Stimulated activated CD8-positive, alpha-beta memory T cell treated with anti-CD3 and anti-CD28 coated beads, Interleukin-4, amount 100 ng/mL, for 48 hours (primary cell): ENCODE measurements around the gene DTNBP1.

Source experiments
- DNase-seq: peaks from one replicate; pipeline ENCODE4 v3.0.0-alpha.2; 2020

Gene DTNBP1

GRCh38 chr6:15526212-15526701 lies 136.6 kb downstream of the DTNBP1 start:
- DNase-seq = peak; percentile 23

GRCh38 chr6:15524861-15525401 lies 137.9 kb downstream of the DTNBP1 start:
- DNase-seq = peak; percentile 22

- DNase-seq = peak; percentile 18
Measured at GRCh38 chr6:15523679-15524630, 138.9 kb downstream of the DTNBP1 start.

DNA sequence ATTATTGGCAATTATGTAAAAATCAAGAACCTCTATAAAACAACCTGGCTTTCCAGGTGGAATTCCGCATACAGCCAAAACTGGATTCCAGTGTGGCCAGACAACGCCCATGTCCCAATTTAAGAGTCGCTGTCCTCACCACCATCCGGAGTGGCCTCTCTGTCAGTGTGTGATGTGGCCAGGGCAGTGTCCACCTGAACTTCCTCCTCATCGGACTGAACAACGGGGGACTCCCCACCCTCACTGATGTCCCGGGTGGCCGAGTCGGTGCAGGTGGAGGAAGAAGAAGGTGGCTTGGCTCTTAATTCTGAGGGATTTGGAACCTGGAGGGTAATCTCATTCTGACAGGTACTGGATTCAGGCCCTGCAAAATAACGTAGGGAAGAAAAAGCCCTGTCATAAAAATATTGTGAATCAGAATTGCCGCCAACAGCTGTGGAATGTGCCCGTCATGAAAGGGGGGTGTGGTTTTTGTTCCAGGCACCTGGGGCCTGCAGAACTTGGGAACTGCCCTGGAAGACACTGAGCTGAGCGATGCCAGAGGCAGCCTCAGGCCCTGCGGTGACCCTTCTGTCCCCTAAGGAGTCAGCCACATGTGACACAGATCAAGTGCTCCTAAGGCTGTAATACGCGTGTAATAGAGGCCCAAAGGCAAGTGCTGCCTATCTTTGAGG lies 139.8 kb downstream of the DTNBP1 start:
- DNase-seq = peak; percentile 13

GRCh38 chr6:15522427-15522826 lies 140.4 kb downstream of the DTNBP1 start:
- DNase-seq = no peak

DNA sequence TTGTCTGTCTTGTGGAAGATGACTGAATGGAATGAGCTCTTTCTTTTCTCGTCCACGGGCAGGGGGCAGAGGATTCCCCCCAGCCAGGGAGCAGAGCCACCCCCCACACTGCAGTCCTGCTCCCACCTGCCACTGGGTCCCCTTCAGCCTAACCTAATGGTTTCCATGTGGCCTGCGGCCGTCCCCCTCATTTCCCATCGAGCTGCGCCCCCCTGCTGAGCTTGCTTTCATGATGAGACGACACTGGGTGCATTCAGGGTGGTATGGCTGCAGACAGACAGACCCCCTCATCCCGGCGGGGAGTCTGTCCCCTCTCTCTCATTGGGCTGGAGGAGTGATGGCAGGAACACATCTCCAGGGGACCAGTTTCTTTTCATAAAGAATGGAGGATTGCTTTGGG lies 140.8 kb downstream of the DTNBP1 start:
- DNase-seq = no peak

- DNase-seq = no peak
Measured at GRCh38 chr6:15521582-15521981, 141.2 kb downstream of the DTNBP1 start.

DNA sequence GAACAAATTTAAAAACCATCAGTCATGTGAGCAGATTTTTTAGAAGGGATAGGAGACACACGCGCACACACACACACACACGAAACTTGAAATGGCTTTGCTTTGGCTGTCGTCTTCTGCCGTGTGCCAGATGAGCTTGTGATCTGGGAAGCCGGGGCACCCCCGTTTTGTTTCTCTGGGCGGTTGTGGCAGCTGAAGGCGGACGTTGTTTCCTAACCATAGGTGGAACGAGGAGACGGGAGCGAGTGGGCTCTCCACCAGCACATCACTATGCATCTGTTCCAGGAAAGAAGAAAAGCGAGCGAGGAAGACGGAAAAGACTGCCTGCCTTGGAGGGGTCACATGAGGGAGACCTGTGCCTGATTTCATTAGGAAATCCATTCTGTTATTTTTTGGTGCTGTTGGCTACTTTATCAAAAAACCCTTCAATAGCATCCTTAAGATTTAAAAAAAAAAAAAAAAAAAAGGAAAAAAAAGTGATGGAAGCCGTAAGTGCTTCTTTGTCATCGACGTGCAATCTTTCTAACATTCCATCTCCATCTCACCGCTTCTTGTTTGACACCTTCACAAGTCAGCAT lies 142.1 kb downstream of the DTNBP1 start:
- no peak for DNase-seq

DNA sequence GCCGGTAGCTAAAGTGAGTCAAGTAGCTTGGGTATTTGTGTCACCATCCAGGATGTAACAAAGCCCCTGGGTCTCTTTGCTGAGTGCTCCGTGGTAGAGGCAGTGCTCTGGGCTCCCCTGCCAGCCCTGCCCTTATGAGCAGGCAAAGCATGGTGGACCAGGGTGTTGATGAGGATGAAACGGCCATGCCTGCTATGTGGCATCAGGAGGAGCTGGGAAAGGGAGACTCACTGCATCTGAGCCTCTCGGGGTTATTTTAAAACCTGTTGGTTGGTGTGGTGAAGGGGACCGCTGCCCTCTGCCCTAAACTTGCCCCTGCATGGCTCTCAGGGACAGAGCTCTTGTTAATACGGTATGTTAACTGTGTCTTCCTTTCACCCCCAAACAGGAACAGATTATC lies 143.1 kb downstream of the DTNBP1 start:
- DNase-seq = no peak

- no peak for DNase-seq
Measured at GRCh38 chr6:15518878-15519277, 143.9 kb downstream of the DTNBP1 start.

- no peak for DNase-seq
Measured at GRCh38 chr6:15518057-15518456, 144.8 kb downstream of the DTNBP1 start.

DNA sequence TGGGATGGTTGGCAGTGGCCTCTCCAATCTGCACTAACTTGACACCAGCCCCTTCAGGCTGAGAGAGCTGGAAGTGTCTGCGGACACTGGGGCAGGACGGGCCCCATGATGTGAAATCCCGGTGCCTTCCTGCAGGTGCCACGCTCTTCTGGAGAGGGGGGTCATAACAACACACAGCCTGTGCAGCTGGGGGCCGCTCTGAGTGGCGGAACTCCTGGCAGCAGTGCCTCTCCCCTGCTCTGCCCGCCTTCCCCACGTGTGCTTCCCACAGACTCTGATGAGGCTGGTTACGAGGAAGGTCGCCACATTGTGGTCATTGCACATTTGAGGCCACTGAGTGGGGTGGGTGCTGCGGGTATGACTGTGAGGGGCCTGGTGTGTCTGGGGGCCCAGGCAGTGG lies 145.2 kb downstream of the DTNBP1 start:
- no peak for DNase-seq

- no peak for DNase-seq
Measured at GRCh38 chr6:15516923-15517560, 145.8 kb downstream of the DTNBP1 start.

- no peak for DNase-seq
Measured at GRCh38 chr6:15516378-15516777, 146.4 kb downstream of the DTNBP1 start.

GRCh38 chr6:15515660-15516375 lies 147.0 kb downstream of the DTNBP1 start:
- no peak for DNase-seq

DNA sequence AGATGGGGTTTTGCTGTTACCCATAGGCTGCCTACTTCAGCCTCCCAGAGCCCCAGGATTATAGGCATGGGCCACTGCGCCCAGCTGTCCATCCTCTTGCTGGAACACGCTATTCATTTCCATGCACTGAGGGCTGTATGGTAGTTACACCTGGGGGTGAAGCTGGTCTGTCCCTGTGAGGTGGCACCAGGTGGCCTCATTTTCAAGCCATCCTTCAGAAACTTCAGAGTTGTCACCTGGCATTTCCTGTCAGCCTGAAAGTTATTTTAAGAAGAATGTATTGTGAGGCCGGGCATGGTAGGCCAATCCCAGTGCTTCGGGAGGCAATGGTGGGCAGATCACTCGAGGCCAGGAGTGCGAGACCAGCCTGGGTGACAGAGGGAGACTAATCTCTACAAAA lies 147.6 kb downstream of the DTNBP1 start:
- no peak for DNase-seq

- no peak for DNase-seq
Measured at GRCh38 chr6:15513801-15514711, 148.8 kb downstream of the DTNBP1 start.

GRCh38 chr6:15513131-15513771 lies 149.6 kb downstream of the DTNBP1 start:
- no peak for DNase-seq

DNA sequence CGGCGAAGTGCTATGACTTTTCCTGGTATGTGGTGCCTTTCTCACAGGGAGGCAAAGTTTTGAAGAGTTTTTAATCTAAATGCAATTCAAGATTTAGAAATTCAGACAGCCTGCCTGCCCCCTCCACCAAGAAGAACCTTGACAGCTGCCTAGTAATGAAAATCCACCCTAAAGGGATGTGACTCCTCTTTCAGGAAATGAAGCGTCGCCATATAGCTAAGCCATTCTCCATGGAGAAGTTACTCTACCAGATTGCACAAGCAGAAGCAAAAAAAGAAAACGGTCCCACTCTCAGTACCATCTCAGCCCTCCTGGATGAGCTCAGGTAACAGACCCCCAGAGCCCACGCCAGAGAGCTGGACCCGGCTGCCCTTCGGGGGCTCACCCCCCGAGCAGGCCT lies 150.1 kb downstream of the DTNBP1 start:
- DNase-seq = no peak

- DNase-seq = no peak
Measured at GRCh38 chr6:15512126-15512525, 150.7 kb downstream of the DTNBP1 start.
